ENCODE results near the gene NTRK2.

GRCh38 chr9:84945878-84946538 is 276.5 kb downstream of the NTRK2 start:
- TF ChIP-seq CTCF (IDR thresholded peaks at IDR 0.05) (no peak), ZFX (IDR thresholded peaks at IDR 0.05; ENCODE audit: borderline replicate concordance) (no peak)

Data from 22Rv1 (cell line).